Measurements from ENCODE around the gene ECHDC3. TPM values are rescaled to one million over a fixed set of nuclear protein-coding genes. Genes with fewer than 3 reads are reported as not detected.
A peak's percentile ranks its signal among the peaks of the same experiment; 100 is the strongest.

Gene ECHDC3
- total and polyA plus RNA-seq, 10 of the 15 experiments (the other 5 are each of a cell fraction or from before 2014, with no cell fraction given) = 0.16 to 10.0 (median 6.0) TPM

GRCh38 chr10:11699550-11700097 lies 42.6 kb upstream of the ECHDC3 start:
- peak overlapping the region; percentile 70; the same call in 1 of the 2 replicates for H3K4me2 ChIP-seq (ENCODE audit: control insufficient read depth, insufficient read depth)
- in situ Hi-C loops (cut with MboI) (no loop called here), intact Hi-C loops (cut with micrococcal nuclease; ENCODE audit: unreplicated experiment) (loop anchor here (1.0 to 5.0 kb wide), 4 partner anchors 14 to 182 kb away; no protein-coding TSS in a partner anchor)
- no TSS peak for BruUV-seq (replicated peaks)
- CTCF ChIA-PET = interaction anchor here (1.0 to 3.1 kb wide), 15 partner anchors 10 to 185 kb away, joined by 3 to 17 read pairs (median 6); no protein-coding TSS in a partner anchor
- peaks cover 28% of the 10 kb centered on the region for H3K4me1 ChIP-seq (ENCODE audit: control insufficient read depth, insufficient read depth, low read length)
- H4K20me1 ChIP-seq (ENCODE audit: control insufficient read depth, insufficient read depth) = no peaks in the 10 kb centered on the region
- peak overlapping the region; percentile 86 for H3K27ac ChIP-seq (ENCODE audit: control insufficient read depth, insufficient read depth)
- H3K9ac ChIP-seq (ENCODE audit: control insufficient read depth, insufficient read depth, low read length) = peak overlapping the region; percentile 38
- no peaks in the 10 kb centered on the region; the same call in 2 of the 3 replicates for H3K9me3 ChIP-seq (replicated peaks; ENCODE audit: control insufficient read depth, insufficient read depth, low read length)
- no peak overlapping the region for H3K4me3 ChIP-seq
- no peaks in the 10 kb centered on the region for H3K79me2 ChIP-seq (ENCODE audit: control insufficient read depth, insufficient read depth, low read length)
- RAD21 ChIA-PET (ENCODE audit: unreplicated experiment) = interaction anchor here (0.9 to 2.4 kb wide), 17 partner anchors 11 to 349 kb away, joined by 3 to 31 read pairs (median 5); no protein-coding TSS in a partner anchor
- POLR2A ChIA-PET = interaction anchor here (0.5 to 1.7 kb wide), 4 partner anchors 14 to 146 kb away, joined by 3 to 6 read pairs (median 4); partner anchors contain the start of gene USP6NL
- 70% methylated on average over 14 of the region's 14 CpGs for WGBS (ENCODE audit: insufficient coverage, insufficient replicate concordance, low lambda C conversion rate, missing lambda C conversion rate)
- no peak for FAIRE-seq
- SMC1A ChIA-PET (ENCODE audit: uncharacterized antibody, unreplicated experiment) = interaction anchor here (0.6 to 2.1 kb wide), 15 partner anchors 10 to 184 kb away, joined by 3 to 23 read pairs (median 6); no protein-coding TSS in a partner anchor
- H2AFZ ChIP-seq (ENCODE audit: control insufficient read depth, low read depth, low read length) = no peak overlapping the region
- peak; percentile 24 for ATAC-seq
- H3K36me3 ChIP-seq (ENCODE audit: control insufficient read depth in 2 of 2, insufficient read depth in 2 of 2, low read length in 1 of 2) = no peaks in the 10 kb centered on the region
- no peak for DNase-seq (ENCODE audit: low read depth, low spot score)
- no peaks in the 10 kb centered on the region for H3K27me3 ChIP-seq (replicated peaks in 1 of 2; ENCODE audit: control insufficient read depth in 2 of 2, insufficient read depth in 2 of 2, low read length in 1 of 2)
- TF ChIP-seq ZBTB33 (IDR thresholded peaks at IDR 0.05) (no peak), CBX3 (IDR thresholded peaks at IDR 0.05; ENCODE audit: borderline replicate concordance, low read depth) (no peak), BMI1 (IDR thresholded peaks at IDR 0.05; ENCODE audit: borderline replicate concordance) (no peak), SUPT20H (IDR thresholded peaks at IDR 0.05; ENCODE audit: borderline replicate concordance, control insufficient read depth, low read depth, low read length) (no peak), FOXM1 (IDR thresholded peaks at IDR 0.05; ENCODE audit: low read depth, low read length) (no peak), CUX1 (IDR thresholded peaks at IDR 0.05; ENCODE audit: insufficient replicate concordance, low read depth, low read length) (no peak), ZSCAN29 (IDR thresholded peaks at IDR 0.05) (no peak), SPI1 (IDR thresholded peaks at IDR 0.05; ENCODE audit: borderline replicate concordance, insufficient read depth, low read depth, low read length) (no peak), JUND (IDR thresholded peaks at IDR 0.05; ENCODE audit: low read depth, low read length) (no peak), NRF1 (conservative IDR thresholded peaks at IDR 0.05; ENCODE audit: low read depth, low read length) (no peak), RAD51 (IDR thresholded peaks at IDR 0.05) (no peak), POU2F2 (IDR thresholded peaks at IDR 0.05; ENCODE audit: borderline replicate concordance, low read depth, low read length) (no peak), POLR2AphosphoS2 (IDR thresholded peaks at IDR 0.05; ENCODE audit: low read depth, low read length) (no peak), PML (IDR thresholded peaks at IDR 0.05; ENCODE audit: low read length) (no peak), JUNB (IDR thresholded peaks at IDR 0.05) (no peak), SMAD5 (IDR thresholded peaks at IDR 0.05; ENCODE audit: low read depth) (no peak), IKZF2 (IDR thresholded peaks at IDR 0.05) (no peak)
